Esophagus squamous epithelium (tissue), 5 donors: ENCODE results near the gene RPGR. TPM values are rescaled to one million over a fixed set of nuclear protein-coding genes. Genes with fewer than 3 reads are reported as not detected.

Experiments
- DNase-seq: peaks from one replicate; lab custom pipeline; 2025; lab: John Stamatoyannopoulos, UW
- H3K27ac ChIP-seq, 4 donors: fragments of 200-600 bp; sonication (generic); one replicate each; pipeline ENCODE4 v1.5.1; 2016 to 2019; ENCODE audit warnings: mild to moderate bottlenecking in 1 of 4
- H3K27me3 ChIP-seq, 4 donors: fragments of 200-600 bp; sonication (generic); 1 replicate in 3 of 4; 2 replicates in 1 of 4; pipeline versions ENCODE4 v1.5.1 to v1.6.0; 2017 to 2021; ENCODE audit warnings: antibody characterized with exemption in 1 of 4
- H3K36me3 ChIP-seq, 3 donors: fragments of 200-600 bp; sonication (generic); one replicate each; pipeline ENCODE4 v1.5.1; 2016 to 2019
- H3K4me1 ChIP-seq, 3 donors: fragments of 200-600 bp; sonication (generic); one replicate each; pipeline ENCODE4 v1.5.1; 2017 to 2019
- H3K4me3 ChIP-seq, 4 donors: fragments of 200-600 bp; sonication (generic); 1 replicate in 3 of 4; 2 replicates in 1 of 4; pipeline ENCODE4 v1.5.1; 2016 to 2019; ENCODE audit warnings: mild to moderate bottlenecking in 2 of 4, moderate library complexity in 1 of 4
- H3K9me3 ChIP-seq, 3 donors: fragments of 200-600 bp; sonication (generic); one replicate each; pipeline ENCODE4 v1.5.1; 2016 to 2019
- CTCF ChIP-seq, 6 experiments: fragments of 450-650 bp in 4 of 6; fragments of 200-600 bp in 2 of 6; sonication (generic) in 2 of 6; IDR thresholded peaks; one replicate each; pipeline ENCODE4 v1.5.1; 2016 to 2019; ENCODE audit warnings: antibody characterized with exemption in 6 of 6, mild to moderate bottlenecking in 4 of 6, moderate library complexity in 4 of 6
- POLR2A ChIP-seq, 4 donors: fragments of 450-650 bp; IDR thresholded peaks; one replicate each; pipeline ENCODE4 v1.6.1; 2017; ENCODE audit warnings: antibody characterized with exemption in 4 of 4, mild to moderate bottlenecking in 4 of 4, moderate library complexity in 3 of 4
- WGBS, 2 donors: methylation state at CpG; one replicate each; pipeline ENCODE4 v1.1.5; 2018; 5-methylcytosine and 5-hydroxymethylcytosine counted together
- intact Hi-C: fragments of 100-400 bp; cut with DNase I; formaldehyde crosslinking; loops from one replicate; pipeline ENCODE4 v1.15.0; 2022
- total RNA-seq, 4 donors: library from RNA; depleted of rRNA; stranded (reverse); fragments of >200 nt; gene quantifications; one replicate each; pipeline ENCODE4 v1.1.0, GENCODE V29; 2016
- donor health status: DM: yes; HTN: yes; CAD: no.

RPGR gene
- total RNA-seq, 4 donors from 2014 or later, result 5.5 to 23.7 (median 7.4) TPM

GRCh38 chrX:38352362-38352761 is 25.1 kb upstream of the RPGR start, which contains the start of gene OTC:
Gene OTC, plus strand, starts transcription at chrX:38352604. Its CDS starts 93 bp downstream, at chrX:38352697.
- Histone ChIP-seq H3K9me3 (no peaks in the 10 kb centered on the region), H3K4me1 (no peaks in the 10 kb centered on the region), H3K27ac (no peak within 1 kb of the TSS), H3K36me3 (no peaks in the 10 kb centered on the region), H3K27me3 (no peaks in the 10 kb centered on the region), H3K4me3 (no peak within 1 kb of the TSS)
- TF ChIP-seq POLR2A (IDR thresholded peaks at IDR 0.05) (no peak), CTCF (IDR thresholded peaks at IDR 0.05) (no peak)
- DNase-seq, result no peak
- WGBS, 2 donors, result 70 to 75% methylated on average over 4 of the region's 4 CpGs
- intact Hi-C loops, result no loop called here

GRCh38 chrX:38351346-38351745 is 24.0 kb upstream of the RPGR start:
- no peak for TF ChIP-seq POLR2A (IDR thresholded peaks at IDR 0.05)
- 68 to 73% methylated on average over 3 of the region's 3 CpGs for WGBS, 2 donors
- H3K4me3 ChIP-seq, result no peak overlapping the region

GRCh38 chrX:38347136-38347535 is 19.8 kb upstream of the RPGR start:
- Histone ChIP-seq H3K27me3 (no peaks in the 10 kb centered on the region), H3K27ac (no peak overlapping the region), H3K36me3 (no peaks in the 10 kb centered on the region), H3K4me1 (no peaks in the 10 kb centered on the region), H3K4me3 (no peak overlapping the region), H3K9me3 (no peaks in the 10 kb centered on the region)
- no peak for TF ChIP-seq CTCF (IDR thresholded peaks at IDR 0.05)
- TF ChIP-seq POLR2A (IDR thresholded peaks at IDR 0.05), result no peak
- no peak for DNase-seq
- WGBS, 2 donors, result 63 to 75% methylated on average over 1 to 2 of the region's 2 CpGs
- intact Hi-C loops, result no loop called here

More at GRCh38 chrX:38351346-38351745, 24.0 kb upstream of the RPGR start:
- Histone ChIP-seq H3K27ac (no peak overlapping the region), H3K4me1 (no peaks in the 10 kb centered on the region), H3K9me3 (no peaks in the 10 kb centered on the region), H3K27me3 (no peaks in the 10 kb centered on the region), H3K36me3 (no peaks in the 10 kb centered on the region)
- intact Hi-C loops, result no loop called here
- no peak for DNase-seq

GRCh38 chrX:38346150-38346549 is 18.8 kb upstream of the RPGR start:
- DNase-seq, result no peak
- H3K4me3 ChIP-seq, result no peak overlapping the region
- H3K27ac ChIP-seq, result no peak overlapping the region
- H3K36me3 ChIP-seq, result no peaks in the 10 kb centered on the region
- 38 to 48% methylated on average over 5 of the region's 5 CpGs for WGBS, 2 donors
- H3K27me3 ChIP-seq, result no peaks in the 10 kb centered on the region
- intact Hi-C loops, result no loop called here
- H3K9me3 ChIP-seq, result no peaks in the 10 kb centered on the region
- no peaks in the 10 kb centered on the region for H3K4me1 ChIP-seq
- no peak for TF ChIP-seq POLR2A (IDR thresholded peaks at IDR 0.05)
- TF ChIP-seq CTCF (IDR thresholded peaks at IDR 0.05), result no peak

- Histone ChIP-seq H3K36me3 (no peaks in the 10 kb centered on the region), H3K27me3 (no peaks in the 10 kb centered on the region), H3K27ac (no peak overlapping the region), H3K4me1 (no peaks in the 10 kb centered on the region), H3K9me3 (no peaks in the 10 kb centered on the region), H3K4me3 (no peak overlapping the region)
- DNase-seq, result no peak
- 45 to 67% methylated on average over 2 of the region's 2 CpGs for WGBS, 2 donors
- intact Hi-C loops, result no loop called here
- TF ChIP-seq CTCF (IDR thresholded peaks at IDR 0.05) (no peak), POLR2A (IDR thresholded peaks at IDR 0.05) (no peak)
Measured at GRCh38 chrX:38342853-38343778, 15.8 kb upstream of the RPGR start.
